ENCODE measurements around the gene CCDC33.

CCDC33 gene

GRCh38 chr15:74251131-74251811, 15.1 kb downstream of the CCDC33 start:
- TF ChIP-seq CTCF (IDR thresholded peaks at IDR 0.05), result no peak
- no peaks in the 10 kb centered on the region for H3K36me3 ChIP-seq
- peak overlapping the region; percentile 8 to 42 for H3K27ac ChIP-seq
- DNase-seq, result peak; percentile 59 to 90
- peaks cover 0 to 29% (median 16%) of the 10 kb centered on the region in 4 donors for H3K4me1 ChIP-seq
- H3K9me3 ChIP-seq, result no peaks in the 10 kb centered on the region
- peaks cover 0 to 6% of the 10 kb centered on the region in 2 donors for H3K27me3 ChIP-seq
- H3K4me3 ChIP-seq, result no peak overlapping the region
- intact Hi-C loops (cut with DNase I; ENCODE audit: low total_unique reads), result no loop called here

DNA sequence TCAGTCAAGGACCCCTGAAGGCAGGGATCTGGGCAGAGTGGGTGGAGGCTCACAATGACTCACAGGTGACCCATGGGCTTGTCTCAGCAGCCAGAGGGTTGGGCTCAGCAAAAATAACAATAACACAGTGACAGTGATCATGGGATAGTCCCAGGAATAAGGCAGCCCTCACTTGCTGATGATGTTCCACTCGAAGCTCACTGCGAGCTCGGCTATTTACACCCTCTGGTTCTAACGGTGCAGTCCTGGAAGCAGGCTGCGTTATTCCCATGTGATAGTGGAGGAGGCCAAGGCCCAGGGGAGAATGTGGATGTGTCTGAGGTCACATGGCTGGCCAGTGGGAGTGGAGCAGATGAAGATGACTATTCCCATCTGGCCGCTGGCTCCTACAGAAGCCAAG, 16.2 kb downstream of the CCDC33 start:
- DNase-seq, result no peak
- intact Hi-C loops (cut with DNase I; ENCODE audit: low total_unique reads), result no loop called here
- peaks cover 0 to 29% (median 16%) of the 10 kb centered on the region in 4 donors for H3K4me1 ChIP-seq
- H3K27ac ChIP-seq, result no peak overlapping the region
- no peaks in the 10 kb centered on the region for H3K9me3 ChIP-seq
- no peaks in the 10 kb centered on the region for H3K36me3 ChIP-seq
- no peak overlapping the region for H3K4me3 ChIP-seq
- no peak for TF ChIP-seq CTCF (IDR thresholded peaks at IDR 0.05)
- H3K27me3 ChIP-seq, result peaks cover 0 to 9% of the 10 kb centered on the region in 2 donors

GRCh38 chr15:74252721-74253120, 16.6 kb downstream of the CCDC33 start:
- Histone ChIP-seq H3K9me3 (no peaks in the 10 kb centered on the region), H3K36me3 (no peaks in the 10 kb centered on the region), H3K27me3 (peaks cover 0 to 13% of the 10 kb centered on the region in 2 donors), H3K4me3 (no peak overlapping the region), H3K4me1 (peaks cover 0 to 29% (median 16%) of the 10 kb centered on the region in 4 donors), H3K27ac (no peak overlapping the region)
- no peak for TF ChIP-seq CTCF (IDR thresholded peaks at IDR 0.05)
- no peak for DNase-seq
- intact Hi-C loops (cut with DNase I; ENCODE audit: low total_unique reads), result no loop called here

DNA sequence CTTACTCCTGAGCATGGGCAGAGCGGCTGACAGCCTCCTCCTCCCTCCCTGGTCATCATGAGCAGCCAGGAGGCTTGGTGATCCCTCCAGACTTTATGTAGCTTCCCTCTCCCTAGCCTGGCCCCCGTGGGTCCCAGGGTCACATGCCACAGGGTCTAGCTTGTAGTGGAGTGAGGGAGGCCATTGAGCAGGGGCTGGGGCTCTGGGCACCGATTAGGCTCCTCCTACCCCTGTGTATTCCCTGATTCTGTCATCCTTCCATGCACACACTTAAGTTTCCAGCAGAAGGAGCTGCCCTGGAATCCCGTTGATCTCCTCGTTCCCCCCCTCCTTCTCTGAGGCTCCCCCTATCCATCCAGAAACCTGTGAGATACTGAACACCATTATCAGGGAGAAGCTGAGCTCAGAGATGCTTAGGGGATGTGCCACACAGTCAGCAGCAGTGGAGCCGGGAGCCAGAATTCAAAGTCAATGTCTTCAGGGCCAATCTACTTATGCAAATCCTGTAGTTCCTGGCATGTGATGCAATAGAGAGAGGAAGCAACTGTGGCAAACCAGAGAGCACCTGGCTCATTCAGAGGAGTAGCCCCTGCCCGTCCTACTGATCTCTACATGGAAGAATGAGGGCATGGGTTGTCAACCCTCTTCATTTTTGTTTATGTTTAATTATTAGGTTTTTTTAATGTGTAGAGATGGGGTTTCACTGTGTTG, 17.2 kb downstream of the CCDC33 start:
- intact Hi-C loops (cut with DNase I; ENCODE audit: low total_unique reads), result no loop called here
- no peak for DNase-seq
- TF ChIP-seq CTCF (IDR thresholded peaks at IDR 0.05), result no peak
- Histone ChIP-seq H3K4me1 (peaks cover 0 to 29% (median 16%) of the 10 kb centered on the region in 4 donors), H3K27me3 (peaks cover 0 to 17% of the 10 kb centered on the region in 2 donors), H3K4me3 (no peak overlapping the region), H3K27ac (no peak overlapping the region), H3K36me3 (no peaks in the 10 kb centered on the region), H3K9me3 (no peaks in the 10 kb centered on the region)

DNA sequence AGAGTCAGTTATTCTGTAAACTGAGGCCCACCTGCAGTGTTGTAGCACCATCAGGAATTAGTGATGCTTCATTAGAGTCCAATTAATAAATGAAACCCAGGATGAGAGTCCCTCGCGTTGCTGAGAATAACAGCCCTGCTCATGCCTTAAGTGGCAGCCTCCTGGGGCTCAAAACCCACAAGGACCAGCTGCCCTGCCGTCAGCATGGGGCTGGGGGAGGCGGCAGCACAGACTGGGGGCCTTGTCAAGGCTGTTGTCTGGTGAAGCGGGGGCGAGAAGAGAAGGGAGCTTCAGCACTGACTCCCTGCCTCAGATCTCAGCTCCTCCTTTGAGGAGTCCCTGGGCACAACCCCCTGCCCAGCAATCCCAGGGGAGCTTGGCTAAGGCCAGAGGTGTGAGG, 21.0 kb downstream of the CCDC33 start:
- Histone ChIP-seq H3K36me3 (no peaks in the 10 kb centered on the region), H3K27me3 (peaks cover 0 to 52% of the 10 kb centered on the region in 2 donors), H3K4me3 (no peak overlapping the region), H3K27ac (no peak overlapping the region), H3K4me1 (peaks cover 0 to 3% (median 1%) of the 10 kb centered on the region in 4 donors), H3K9me3 (no peaks in the 10 kb centered on the region)
- no peak for TF ChIP-seq CTCF (IDR thresholded peaks at IDR 0.05)
- intact Hi-C loops (cut with DNase I; ENCODE audit: low total_unique reads), result no loop called here
- DNase-seq, result no peak

Measured in tibial artery (tissue), 4 donors.